Heart left ventricle (tissue), 13 donors: ENCODE data around the gene LILRA5.
"Not testable (repeated sequence)": the region's sequence is repeated elsewhere in the genome, so short reads cannot be mapped to it uniquely, and the experiment has no call there.

Experiments
- POLR2A ChIP-seq, 2 donors: fragments of 450-650 bp; IDR thresholded peaks; one replicate each; pipeline ENCODE4 v1.6.1; 2017; ENCODE audit warnings: antibody characterized with exemption in 2 of 2, mild to moderate bottlenecking in 2 of 2, moderate library complexity in 2 of 2
- TF ChIP-seq, protein P1 (sequence below), 12 donors: fragments of 200-600 bp; sonication (generic) in 4 of 12; IDR thresholded peaks; one replicate each; pipeline versions ENCODE4 v1.5.0 to v1.8.0; 2018 to 2022; ENCODE audit warnings: antibody characterized with exemption in 12 of 12, mild to moderate bottlenecking in 5 of 12
- donor health status: ischemic (EF 13 %, LVEDD 7.1; RV severe dilation, severe dysfunction).
- donor health status: DM: no; HTN: yes; CAD: no.
- donor health status: DM: no; HTN: no; CAD: no.
- donor health status: ischemic (EF 25% LVEDD 6.9; RV normal size, moderate dysfunction).
- donor health status: ischemic (EF 25% LVEDD 5.7; RV mildly dilated, moderate dysfunction).
- donor health status: ischemic (EF 35%, LVEDD 5.7; RV mildly dilated, moderate dysfunction).
- donor health status: nonischemic (EF 11% LVEDD 7.7; RV severe dilation, severe dysfunction).
- donor health status: DM: yes; HTN: yes; CAD: no.
- donor health status: PGD.
- donor health status: ischemic (EF 29% LVEDD 5.4; RV normal size, mild dysfunction).
- donor health status: nonischemic (EF 23%, LVEDD 6.1; RV moderate dilation, normal function).

DNA sequence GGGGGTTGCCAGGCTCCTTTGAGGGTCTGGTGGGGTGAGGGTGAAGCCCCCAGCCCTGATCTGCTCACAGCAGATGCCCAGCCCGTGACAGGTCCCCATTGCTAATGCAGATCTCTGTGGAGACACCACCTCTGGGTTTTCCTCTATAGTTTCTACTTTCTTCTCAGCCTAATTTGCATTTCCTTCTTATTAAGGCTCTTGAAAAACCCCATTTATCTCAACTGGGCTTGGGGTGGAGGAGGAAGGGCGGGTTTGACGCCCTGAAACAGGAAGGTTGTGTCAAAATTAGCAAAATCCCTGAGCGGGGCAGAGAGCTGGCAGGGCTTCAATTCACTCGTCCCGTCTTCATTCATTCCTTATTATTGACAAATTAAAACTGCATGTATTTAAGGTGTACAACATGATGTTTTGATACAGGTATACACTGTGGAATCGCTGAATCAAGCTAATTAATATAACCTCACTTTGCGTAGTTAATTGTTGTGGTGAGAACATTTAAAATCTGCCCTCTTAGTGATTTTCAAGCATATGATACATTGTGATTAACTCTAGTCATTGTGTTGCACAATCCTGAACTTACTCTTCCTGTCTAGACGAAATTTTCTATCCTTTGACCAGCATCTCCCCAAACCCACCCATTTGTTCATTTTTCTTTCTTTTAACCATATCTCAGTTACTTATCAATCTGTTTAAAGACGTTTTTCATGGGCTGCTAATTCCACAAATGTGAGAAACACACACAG, 48.9 kb upstream of the LILRA5 start:
- TF ChIP-seq, protein P1, sequence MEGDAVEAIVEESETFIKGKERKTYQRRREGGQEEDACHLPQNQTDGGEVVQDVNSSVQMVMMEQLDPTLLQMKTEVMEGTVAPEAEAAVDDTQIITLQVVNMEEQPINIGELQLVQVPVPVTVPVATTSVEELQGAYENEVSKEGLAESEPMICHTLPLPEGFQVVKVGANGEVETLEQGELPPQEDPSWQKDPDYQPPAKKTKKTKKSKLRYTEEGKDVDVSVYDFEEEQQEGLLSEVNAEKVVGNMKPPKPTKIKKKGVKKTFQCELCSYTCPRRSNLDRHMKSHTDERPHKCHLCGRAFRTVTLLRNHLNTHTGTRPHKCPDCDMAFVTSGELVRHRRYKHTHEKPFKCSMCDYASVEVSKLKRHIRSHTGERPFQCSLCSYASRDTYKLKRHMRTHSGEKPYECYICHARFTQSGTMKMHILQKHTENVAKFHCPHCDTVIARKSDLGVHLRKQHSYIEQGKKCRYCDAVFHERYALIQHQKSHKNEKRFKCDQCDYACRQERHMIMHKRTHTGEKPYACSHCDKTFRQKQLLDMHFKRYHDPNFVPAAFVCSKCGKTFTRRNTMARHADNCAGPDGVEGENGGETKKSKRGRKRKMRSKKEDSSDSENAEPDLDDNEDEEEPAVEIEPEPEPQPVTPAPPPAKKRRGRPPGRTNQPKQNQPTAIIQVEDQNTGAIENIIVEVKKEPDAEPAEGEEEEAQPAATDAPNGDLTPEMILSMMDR (IDR thresholded peaks at IDR 0.05), result not testable (repeated sequence)
- TF ChIP-seq POLR2A (IDR thresholded peaks at IDR 0.05), result not testable (repeated sequence)
